HG02884 (cell line): ENCODE results near the gene PRDX2.

ENCODE experiments used
- ATAC-seq: cut with Tn5 transposase; IDR thresholded peaks from one replicate; pipeline ENCODE4 v1.9.1; 2021; ENCODE audit warnings: mild to moderate bottlenecking, moderate library complexity; ENCODE audit not compliant: unreplicated experiment

Gene PRDX2

GRCh38 chr19:12754465-12755196, 47.0 kb downstream of the PRDX2 start:
- no peak for ATAC-seq

DNA sequence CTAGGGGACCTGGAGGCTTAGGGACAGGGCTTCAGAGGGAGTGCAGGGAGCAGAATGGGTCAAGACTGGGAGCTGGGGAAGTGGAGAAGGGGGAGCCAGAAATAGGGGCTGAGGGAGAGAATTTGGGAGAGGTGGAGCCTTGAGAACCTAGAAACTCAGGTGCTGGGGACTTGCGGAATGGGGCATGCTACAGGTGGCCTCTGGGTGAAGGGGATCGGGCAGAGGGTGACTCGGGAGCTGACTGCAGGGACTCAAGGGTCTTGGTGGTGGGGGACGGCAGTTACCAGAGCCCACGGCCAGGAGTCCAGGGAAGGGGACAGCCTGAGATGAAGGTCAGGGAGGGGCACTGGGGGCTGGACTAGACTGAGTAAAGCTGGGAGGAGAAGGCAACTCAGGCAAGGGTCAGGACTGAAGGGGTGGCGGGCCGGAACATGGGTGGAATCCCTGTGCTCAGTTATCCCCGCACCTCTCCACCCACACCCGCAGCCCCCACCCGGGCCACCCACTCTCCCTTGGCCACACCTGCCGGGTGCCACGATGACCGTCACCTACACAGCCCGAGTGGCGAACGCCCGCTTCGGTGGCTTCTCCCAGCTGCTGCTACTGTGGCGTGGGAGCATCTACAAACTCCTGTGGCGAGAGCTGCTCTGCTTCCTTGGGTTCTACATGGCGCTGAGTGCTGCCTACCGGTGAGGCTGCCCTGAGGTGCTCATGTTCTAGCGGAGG, 49.4 kb downstream of the PRDX2 start:
- no peak for ATAC-seq

DNA sequence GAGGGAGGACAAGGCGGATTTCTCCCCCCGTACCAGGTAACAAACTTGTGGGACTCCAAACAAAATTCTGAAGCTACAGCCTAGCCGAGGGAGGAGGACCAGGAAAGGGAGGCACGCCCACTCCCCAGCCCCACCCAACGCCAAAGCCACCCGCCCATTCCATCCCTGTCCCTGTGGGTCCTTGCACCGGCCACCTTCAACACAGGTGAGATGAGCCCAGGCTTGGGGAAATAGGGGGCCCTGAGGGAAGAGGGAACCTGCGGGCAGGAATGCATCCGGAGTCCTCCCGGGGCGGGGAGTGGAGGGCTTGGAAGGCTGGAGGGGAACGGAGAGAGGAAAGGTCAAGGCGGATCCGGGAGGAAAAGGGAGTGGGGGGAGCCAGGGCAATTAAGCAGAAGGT, 50.0 kb downstream of the PRDX2 start, which contains the start of gene BEST2:
Gene BEST2, plus strand, starts transcription at position 157 of the 400 bp plus-strand sequence. CDS start 802 bp downstream, outside the sequence.
- no peak for ATAC-seq

- no peak for ATAC-seq
These were observed 50.7 kb downstream of the PRDX2 start for GRCh38 chr19:12750851-12751250.

DNA sequence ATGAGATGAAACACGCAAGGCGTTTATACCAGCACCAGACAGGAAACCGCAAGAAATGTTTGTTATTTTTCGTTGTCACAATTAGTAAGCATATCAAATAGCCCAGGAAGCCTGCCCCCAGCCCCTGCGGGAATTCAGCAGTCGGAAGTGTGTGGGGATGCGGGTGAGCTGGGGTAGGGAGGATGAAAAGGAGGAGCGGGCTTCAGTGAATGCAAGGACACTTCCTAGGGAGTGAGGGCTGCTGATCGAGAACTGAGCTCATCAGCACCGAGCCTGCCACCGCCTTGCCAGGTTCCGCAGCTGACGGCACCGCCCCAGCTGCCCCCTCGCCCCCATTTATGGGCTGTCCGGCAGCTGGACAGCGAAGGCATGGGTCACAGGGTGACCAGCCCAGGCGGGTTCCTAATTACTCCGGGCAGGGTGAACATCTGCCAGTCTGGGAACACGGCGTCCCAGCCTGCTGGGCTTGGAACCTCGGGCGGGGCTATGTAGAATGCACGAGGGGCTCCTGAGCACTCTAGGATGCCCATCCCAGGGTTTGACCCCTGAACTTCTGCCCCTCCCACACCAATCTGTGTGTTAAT, 51.6 kb downstream of the PRDX2 start:
- no peak for ATAC-seq

DNA sequence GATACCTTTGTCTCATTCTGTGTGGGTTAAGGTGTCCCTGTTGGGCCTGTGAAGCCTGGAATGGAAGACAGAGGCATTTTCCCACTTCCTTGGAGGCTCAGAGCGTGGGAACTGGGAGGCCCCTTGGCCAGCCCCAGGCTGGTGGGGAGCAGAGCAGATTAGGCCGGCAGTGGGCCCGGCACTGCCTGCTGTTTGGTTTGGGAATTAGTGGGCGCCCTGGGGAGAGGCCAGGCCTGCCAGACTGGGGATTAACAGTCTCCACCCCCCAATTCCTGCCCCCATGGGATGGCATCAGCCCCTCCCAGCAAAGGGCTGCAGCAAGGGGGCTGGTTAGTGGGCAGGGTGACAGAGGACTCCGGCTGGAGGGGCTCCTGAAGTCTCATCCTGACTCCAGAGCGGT, 53.1 kb downstream of the PRDX2 start:
- ATAC-seq, result no peak
